Measurements from ENCODE around the gene PLA2G2D. TPM values are rescaled to one million over a fixed set of nuclear protein-coding genes. Genes with fewer than 3 reads are reported as not detected.
"Not testable (repeated sequence)": the region's sequence is repeated elsewhere in the genome, so short reads cannot be mapped to it uniquely, and the experiment has no call there.

Gene PLA2G2D
- total and polyA plus RNA-seq, 12 donors, result not detected

- WGBS, 4 donors, result 92 to 97% (median 94%) methylated on average over 3 of the region's 3 CpGs
- H3K4me1 ChIP-seq (replicated peaks in 1 of 2), result no peaks in the 10 kb centered on the region
- no peak overlapping the region for H3K27ac ChIP-seq
- no peak for TF ChIP-seq CTCF (IDR thresholded peaks at IDR 0.05)
- no peak for TF ChIP-seq POLR2A (IDR thresholded peaks at IDR 0.05)
- no peak overlapping the region for H3K4me3 ChIP-seq
- intact Hi-C loops (cut with DNase I), result no loop called here
- DNase-seq, result no peak
- no peaks in the 10 kb centered on the region for H3K9me3 ChIP-seq (replicated peaks in 1 of 3)
- no peaks in the 10 kb centered on the region for H3K36me3 ChIP-seq (replicated peaks in 1 of 2)
- no peaks in the 10 kb centered on the region for H3K27me3 ChIP-seq
These were observed 16.9 kb upstream of the PLA2G2D start for GRCh38 chr1:20136249-20136648.

- Histone ChIP-seq H3K27ac (no peak overlapping the region), H3K4me1 (replicated peaks in 1 of 2) (no peaks in the 10 kb centered on the region), H3K9me3 (replicated peaks in 1 of 3) (no peaks in the 10 kb centered on the region), H3K4me3 (no peak overlapping the region), H3K27me3 (no peaks in the 10 kb centered on the region), H3K36me3 (replicated peaks in 1 of 2) (no peaks in the 10 kb centered on the region)
- 91 to 97% (median 93%) methylated on average over 3 of the region's 3 CpGs for WGBS, 4 donors
- no peak for DNase-seq
- intact Hi-C loops (cut with DNase I), result no loop called here
- TF ChIP-seq CTCF (IDR thresholded peaks at IDR 0.05) (no peak), POLR2A (IDR thresholded peaks at IDR 0.05) (no peak)
These were observed 15.7 kb upstream of the PLA2G2D start for GRCh38 chr1:20134995-20135394.

GRCh38 chr1:20130518-20130917 is 11.2 kb upstream of the PLA2G2D start:
- H3K4me1 ChIP-seq (replicated peaks in 1 of 2); H3K4me3 ChIP-seq; DNase-seq; H3K36me3 ChIP-seq (replicated peaks in 1 of 2); intact Hi-C loops (cut with DNase I); H3K9me3 ChIP-seq (replicated peaks in 1 of 3); H3K27ac ChIP-seq; H3K27me3 ChIP-seq: not testable (repeated sequence)
- 86 to 97% (median 93%) methylated on average over 3 of the region's 3 CpGs for WGBS, 4 donors

- intact Hi-C loops (cut with DNase I), result no loop called here
- H3K36me3 ChIP-seq (replicated peaks in 1 of 2), result no peaks in the 10 kb centered on the region
These were observed 7.6 kb upstream of the PLA2G2D start for GRCh38 chr1:20126806-20127440.

More at GRCh38 chr1:20126806-20127440, 7.6 kb upstream of the PLA2G2D start:
- Histone ChIP-seq H3K4me3 (no peak overlapping the region), H3K27me3 (no peaks in the 10 kb centered on the region), H3K27ac (no peak overlapping the region), H3K4me1 (replicated peaks in 1 of 2) (peaks cover 0 to 3% of the 10 kb centered on the region in 2 donors), H3K9me3 (replicated peaks in 1 of 3) (no peaks in the 10 kb centered on the region)
- WGBS, 4 donors, result 89 to 98% (median 93%) methylated on average over 7 to 10 of the region's 10 CpGs
- no peak for DNase-seq
- TF ChIP-seq CTCF (IDR thresholded peaks at IDR 0.05) (no peak), POLR2A (IDR thresholded peaks at IDR 0.05) (no peak)
